Activated CD8-positive, alpha-beta T cell treated with anti-CD3 and anti-CD28 coated beads, Interleukin-2, amount 10 ng/mL, durations not matched to agents 7 days and 5 days (primary cell): ENCODE measurements around the gene AGPAT2. TPM values are rescaled to one million over a fixed set of nuclear protein-coding genes. Genes with fewer than 3 reads are reported as not detected.

ENCODE experiments used
- ATAC-seq: fragments of 150-1000 bp; cut with Tn5 transposase; one replicate; pipeline ENCODE4 v1.10.0; 2021; ENCODE audit warnings: moderate library complexity
- CTCF ChIA-PET: fragments of 350-600 bp; sonication (Branson Sonifier 250); formaldehyde crosslinking; loops from one replicate; lab custom pipeline; 2021; ENCODE audit warnings: antibody characterized with exemption; lab: Charles Lee
- POLR2A ChIA-PET: fragments of 350-600 bp; sonication (Branson Sonifier 250); formaldehyde crosslinking; loops from one replicate; lab custom pipeline; 2021; ENCODE audit warnings: antibody characterized with exemption; lab: Charles Lee
- DNase-seq: peaks from one replicate; pipeline ENCODE4 v3.0.0-alpha.2; 2020
- H3K27ac Mint-ChIP-seq: one replicate; pipeline ENCODE4 v1.8.0; 2021; ENCODE audit warnings: mild to moderate bottlenecking, mixed read lengths
- H3K27me3 Mint-ChIP-seq: one replicate; pipeline ENCODE4 v1.8.0; 2021; ENCODE audit warnings: low read depth, mixed read lengths
- H3K36me3 Mint-ChIP-seq: one replicate; pipeline ENCODE4 v1.8.0; 2021; ENCODE audit warnings: low read depth, mixed read lengths
- H3K4me1 Mint-ChIP-seq: one replicate; pipeline ENCODE4 v1.8.0; 2021; ENCODE audit warnings: low read depth, mixed read lengths
- H3K4me3 Mint-ChIP-seq: one replicate; pipeline ENCODE4 v1.8.0; 2021; ENCODE audit warnings: mild to moderate bottlenecking, mixed read lengths
- H3K9me3 Mint-ChIP-seq: one replicate; pipeline ENCODE4 v1.8.0; 2022; ENCODE audit warnings: mixed read lengths; ENCODE audit not compliant: insufficient read depth
- total RNA-seq, 2 experiments: library from RNA; stranded (reverse); gene quantifications; one replicate each; pipeline ENCODE4 v1.2.3, GENCODE V29; 2021

The AGPAT2 gene
- total RNA-seq, 2 experiments from 2014 or later = 32.7 to 33.7 TPM

DNA sequence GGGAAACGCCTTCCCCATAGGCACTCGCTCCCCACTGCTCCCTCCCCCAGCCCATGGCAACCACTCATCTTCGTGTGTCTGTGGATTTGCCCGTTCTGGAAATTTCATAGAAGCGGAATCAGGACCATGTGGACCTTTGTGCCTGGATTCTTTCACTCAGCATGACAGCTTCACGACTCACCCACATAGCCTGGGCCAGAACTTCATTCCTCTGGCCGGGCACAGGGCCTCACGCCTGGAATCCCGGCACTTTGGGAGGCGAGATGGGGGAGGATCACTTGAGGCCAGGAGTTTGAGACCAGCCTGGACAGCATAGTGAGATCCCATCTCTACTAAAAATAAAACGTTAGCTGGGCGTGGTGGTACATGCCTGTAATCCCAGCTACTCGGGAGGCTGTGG is 13.0 kb upstream of the AGPAT2 start:
- Mint-ChIP-seq H3K27ac (no peak overlapping the region), H3K27me3 (peaks cover 20% of the 10 kb centered on the region), H3K4me1 (peaks cover 42% of the 10 kb centered on the region), H3K9me3 (no peaks in the 10 kb centered on the region), H3K36me3 (no peaks in the 10 kb centered on the region), H3K4me3 (peak overlapping the region; percentile 78)
- DNase-seq (no peak), ATAC-seq (no peak)
- ChIA-PET CTCF (interaction anchor here (0.7 to 1.9 kb wide), 4 partner anchors 27 to 216 kb away, joined by 3 to 23 read pairs (median 4); no protein-coding TSS in a partner anchor), POLR2A (interaction anchor here (0.7 to 1.9 kb wide), 2 partner anchors 27 to 62 kb away, joined by 3 to 13 read pairs; no protein-coding TSS in a partner anchor)

DNA sequence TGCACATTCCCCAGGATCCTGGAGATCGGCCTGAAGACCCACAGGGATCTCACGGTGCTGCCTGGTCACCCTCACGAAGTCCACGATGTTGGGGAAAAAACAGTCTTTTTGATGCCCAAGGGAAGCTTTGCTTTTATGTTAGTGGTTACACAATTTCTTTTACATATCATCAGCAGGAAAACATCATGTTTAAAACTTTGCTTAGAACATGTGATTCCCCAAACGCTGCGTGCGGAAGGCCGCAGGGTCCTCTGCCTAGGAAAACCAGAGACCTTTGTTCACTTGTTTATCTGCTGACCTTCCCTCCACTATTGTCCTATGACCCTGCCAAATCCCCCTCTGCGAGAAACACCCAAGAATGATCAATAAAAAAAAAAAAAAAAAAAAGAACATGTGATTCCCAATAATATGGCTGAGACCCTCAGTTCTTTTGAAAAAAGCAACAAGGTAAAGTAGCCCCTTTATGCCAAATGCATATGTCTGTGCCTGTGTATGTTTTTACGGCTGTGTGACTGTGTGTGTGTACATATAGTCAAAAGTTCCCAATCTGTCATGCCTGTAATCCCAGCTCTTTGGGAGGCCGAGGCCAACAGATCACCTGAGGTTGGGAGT is 11.5 kb upstream of the AGPAT2 start:
- CTCF ChIA-PET = no interaction called here
- ATAC-seq = no peak
- H3K4me3 Mint-ChIP-seq = no peak overlapping the region
- POLR2A ChIA-PET = interaction anchor here (3.2 kb wide), 1 partner anchor 29 kb away, joined by 18 read pairs; no protein-coding TSS in a partner anchor
- no peaks in the 10 kb centered on the region for H3K36me3 Mint-ChIP-seq
- DNase-seq = no peak
- H3K27me3 Mint-ChIP-seq = peaks cover 17% of the 10 kb centered on the region
- peaks cover 42% of the 10 kb centered on the region for H3K4me1 Mint-ChIP-seq
- no peaks in the 10 kb centered on the region for H3K9me3 Mint-ChIP-seq
- H3K27ac Mint-ChIP-seq = no peak overlapping the region

- Mint-ChIP-seq H3K27me3 (peaks cover 17% of the 10 kb centered on the region), H3K27ac (no peak overlapping the region), H3K4me3 (no peak overlapping the region), H3K9me3 (no peaks in the 10 kb centered on the region), H3K36me3 (no peaks in the 10 kb centered on the region), H3K4me1 (peaks cover 38% of the 10 kb centered on the region)
- DNase-seq (no peak), ATAC-seq (no peak)
- CTCF ChIA-PET = no interaction called here
- POLR2A ChIA-PET = interaction anchor here (0.7 to 3.2 kb wide), 3 partner anchors 10 to 258 kb away, joined by 3 to 18 read pairs (median 4); partner anchors contain the start of gene INPP5E
Measured at GRCh38 chr9:136697821-136698526, 10.7 kb upstream of the AGPAT2 start.

GRCh38 chr9:136697146-136697820 is 10.0 kb upstream of the AGPAT2 start:
- DNase-seq = no peak
- Mint-ChIP-seq H3K27me3 (peaks cover 17% of the 10 kb centered on the region), H3K9me3 (no peaks in the 10 kb centered on the region), H3K36me3 (no peaks in the 10 kb centered on the region), H3K4me1 (peaks cover 37% of the 10 kb centered on the region), H3K27ac (no peak overlapping the region), H3K4me3 (no peak overlapping the region)
- ChIA-PET POLR2A (interaction anchor here (0.7 to 3.2 kb wide), 3 partner anchors 9 to 258 kb away, joined by 3 to 18 read pairs (median 4); partner anchors contain the start of gene INPP5E), CTCF (no interaction called here)
- ATAC-seq = no peak

DNA sequence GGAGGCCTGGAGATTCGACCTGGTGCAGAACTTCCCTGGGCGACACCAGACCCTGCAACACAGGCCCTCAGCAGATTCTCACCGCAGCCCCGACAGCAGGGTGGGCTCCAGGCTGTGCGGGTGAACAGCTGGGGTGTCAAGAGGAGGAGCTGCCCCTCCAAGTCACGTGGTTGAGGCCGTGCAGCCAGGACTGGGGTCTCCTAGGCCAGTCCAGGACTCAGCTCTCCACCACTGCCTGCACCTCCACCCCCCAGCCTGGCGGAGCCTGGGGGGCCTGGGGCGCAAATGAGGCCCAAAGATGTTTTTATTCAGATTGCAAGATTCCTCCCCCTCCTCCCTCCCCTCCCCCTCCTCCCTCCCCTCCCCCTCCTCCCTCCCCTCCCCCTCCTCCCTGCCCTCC is 9.2 kb upstream of the AGPAT2 start:
- Mint-ChIP-seq H3K36me3 (no peaks in the 10 kb centered on the region), H3K27ac (no peak overlapping the region), H3K27me3 (peaks cover 14% of the 10 kb centered on the region), H3K9me3 (no peaks in the 10 kb centered on the region), H3K4me3 (no peak overlapping the region), H3K4me1 (peaks cover 33% of the 10 kb centered on the region)
- POLR2A ChIA-PET = interaction anchor here (0.6 to 3.2 kb wide), 3 partner anchors 8 to 32 kb away, joined by 3 to 18 read pairs (median 3); no protein-coding TSS in a partner anchor
- DNase-seq (no peak), ATAC-seq (no peak)
- CTCF ChIA-PET = interaction anchor here (0.9 to 2.0 kb wide), 2 partner anchors 9 to 30 kb away, joined by 3 to 6 read pairs; no protein-coding TSS in a partner anchor

- H3K27ac Mint-ChIP-seq = no peak overlapping the region
- H3K4me1 Mint-ChIP-seq = peaks cover 28% of the 10 kb centered on the region
- ATAC-seq (peak; percentile 13), DNase-seq (no peak)
- POLR2A ChIA-PET = interaction anchor here (0.6 to 3.2 kb wide), 2 partner anchors 9 to 32 kb away, joined by 3 to 18 read pairs; no protein-coding TSS in a partner anchor
- no peak overlapping the region for H3K4me3 Mint-ChIP-seq
- H3K9me3 Mint-ChIP-seq = no peaks in the 10 kb centered on the region
- H3K36me3 Mint-ChIP-seq = no peaks in the 10 kb centered on the region
- CTCF ChIA-PET = interaction anchor here (0.9 to 2.0 kb wide), 2 partner anchors 8 to 31 kb away, joined by 3 to 6 read pairs; no protein-coding TSS in a partner anchor
- peaks cover 14% of the 10 kb centered on the region for H3K27me3 Mint-ChIP-seq
Measured at GRCh38 chr9:136695955-136696354, 8.7 kb upstream of the AGPAT2 start.

- Mint-ChIP-seq H3K27ac (no peak overlapping the region), H3K4me3 (no peak overlapping the region), H3K4me1 (peaks cover 23% of the 10 kb centered on the region), H3K9me3 (no peaks in the 10 kb centered on the region), H3K27me3 (peaks cover 14% of the 10 kb centered on the region), H3K36me3 (no peaks in the 10 kb centered on the region)
- DNase-seq = no peak
- no peak for ATAC-seq
- POLR2A ChIA-PET = no interaction called here
- CTCF ChIA-PET = interaction anchor here (2.0 kb wide), 1 partner anchor 31 kb away, joined by 6 read pairs; no protein-coding TSS in a partner anchor
Measured at GRCh38 chr9:136695435-136695895, 8.2 kb upstream of the AGPAT2 start.

GRCh38 chr9:136694872-136695247 is 7.6 kb upstream of the AGPAT2 start:
- no peak overlapping the region for H3K27ac Mint-ChIP-seq
- H3K4me3 Mint-ChIP-seq = no peak overlapping the region
- ChIA-PET CTCF (interaction anchor here (2.0 kb wide), 1 partner anchor 32 kb away, joined by 6 read pairs; no protein-coding TSS in a partner anchor), POLR2A (no interaction called here)
- H3K4me1 Mint-ChIP-seq = peaks cover 19% of the 10 kb centered on the region
- ATAC-seq = no peak
- H3K27me3 Mint-ChIP-seq = peaks cover 14% of the 10 kb centered on the region
- H3K36me3 Mint-ChIP-seq = no peaks in the 10 kb centered on the region
- no peaks in the 10 kb centered on the region for H3K9me3 Mint-ChIP-seq
- no peak for DNase-seq

DNA sequence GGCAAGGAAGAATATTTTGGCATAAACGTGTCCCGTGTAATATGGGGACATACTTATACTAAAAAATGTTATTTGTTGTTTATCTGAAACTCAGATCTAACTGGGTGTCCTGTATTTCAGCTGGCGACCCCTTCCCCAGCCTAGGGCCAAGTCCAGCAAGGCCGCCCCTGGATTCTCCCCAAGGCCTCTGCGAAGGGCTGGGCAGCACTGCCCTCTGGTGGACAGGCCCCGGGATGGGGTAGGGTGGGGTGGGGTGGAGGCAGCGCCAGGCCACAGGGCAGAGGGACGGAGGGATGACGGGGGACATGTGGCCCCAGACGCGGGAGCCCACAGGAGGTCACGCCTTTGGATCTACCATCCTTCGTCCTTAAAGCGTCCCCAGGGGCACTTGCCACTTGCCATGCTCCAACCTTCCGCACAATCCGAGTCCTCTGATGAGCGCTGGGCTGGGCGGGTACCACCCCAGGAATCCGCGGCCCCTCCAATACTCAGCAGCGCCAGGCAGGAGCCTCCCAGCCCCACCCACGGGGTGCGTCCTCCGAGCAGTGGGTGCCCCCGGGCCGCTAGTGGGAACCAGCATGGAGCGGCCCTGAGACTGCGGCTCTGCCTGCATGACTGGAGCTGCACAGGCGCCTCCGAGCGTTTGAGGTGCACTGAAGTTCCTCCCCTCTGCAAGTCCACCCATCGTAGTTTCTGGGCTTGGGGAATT is 7.1 kb upstream of the AGPAT2 start:
- peaks cover 14% of the 10 kb centered on the region for H3K27me3 Mint-ChIP-seq
- no peaks in the 10 kb centered on the region for H3K9me3 Mint-ChIP-seq
- H3K4me3 Mint-ChIP-seq = no peak overlapping the region
- CTCF ChIA-PET = interaction anchor here (1.3 to 2.0 kb wide), 2 partner anchors 23 to 32 kb away, joined by 3 to 6 read pairs; no protein-coding TSS in a partner anchor
- H3K4me1 Mint-ChIP-seq = peaks cover 19% of the 10 kb centered on the region
- POLR2A ChIA-PET = no interaction called here
- ATAC-seq = peak; percentile 49
- DNase-seq = peak; percentile 51
- H3K27ac Mint-ChIP-seq = no peak overlapping the region
- H3K36me3 Mint-ChIP-seq = no peaks in the 10 kb centered on the region

GRCh38 chr9:136693490-136694162 is 6.4 kb upstream of the AGPAT2 start:
- Mint-ChIP-seq H3K4me3 (no peak overlapping the region), H3K4me1 (peaks cover 17% of the 10 kb centered on the region), H3K36me3 (no peaks in the 10 kb centered on the region), H3K27me3 (peaks cover 13% of the 10 kb centered on the region), H3K9me3 (no peaks in the 10 kb centered on the region), H3K27ac (no peak overlapping the region)
- no peak for DNase-seq
- no peak for ATAC-seq
- ChIA-PET CTCF (interaction anchor here (1.3 kb wide), 1 partner anchor 22 kb away, joined by 3 read pairs; no protein-coding TSS in a partner anchor), POLR2A (no interaction called here)
